ENCODE measurements around the gene FAM53A. TPM values are rescaled to one million over a fixed set of nuclear protein-coding genes. Genes with fewer than 3 reads are reported as not detected.

The FAM53A gene
- total and polyA plus RNA-seq, 10 of the 15 experiments (the other 5 are each of a cell fraction or from before 2014, with no cell fraction given): 0.02 to 0.87 (median 0.38) TPM; not detected in 2

DNA sequence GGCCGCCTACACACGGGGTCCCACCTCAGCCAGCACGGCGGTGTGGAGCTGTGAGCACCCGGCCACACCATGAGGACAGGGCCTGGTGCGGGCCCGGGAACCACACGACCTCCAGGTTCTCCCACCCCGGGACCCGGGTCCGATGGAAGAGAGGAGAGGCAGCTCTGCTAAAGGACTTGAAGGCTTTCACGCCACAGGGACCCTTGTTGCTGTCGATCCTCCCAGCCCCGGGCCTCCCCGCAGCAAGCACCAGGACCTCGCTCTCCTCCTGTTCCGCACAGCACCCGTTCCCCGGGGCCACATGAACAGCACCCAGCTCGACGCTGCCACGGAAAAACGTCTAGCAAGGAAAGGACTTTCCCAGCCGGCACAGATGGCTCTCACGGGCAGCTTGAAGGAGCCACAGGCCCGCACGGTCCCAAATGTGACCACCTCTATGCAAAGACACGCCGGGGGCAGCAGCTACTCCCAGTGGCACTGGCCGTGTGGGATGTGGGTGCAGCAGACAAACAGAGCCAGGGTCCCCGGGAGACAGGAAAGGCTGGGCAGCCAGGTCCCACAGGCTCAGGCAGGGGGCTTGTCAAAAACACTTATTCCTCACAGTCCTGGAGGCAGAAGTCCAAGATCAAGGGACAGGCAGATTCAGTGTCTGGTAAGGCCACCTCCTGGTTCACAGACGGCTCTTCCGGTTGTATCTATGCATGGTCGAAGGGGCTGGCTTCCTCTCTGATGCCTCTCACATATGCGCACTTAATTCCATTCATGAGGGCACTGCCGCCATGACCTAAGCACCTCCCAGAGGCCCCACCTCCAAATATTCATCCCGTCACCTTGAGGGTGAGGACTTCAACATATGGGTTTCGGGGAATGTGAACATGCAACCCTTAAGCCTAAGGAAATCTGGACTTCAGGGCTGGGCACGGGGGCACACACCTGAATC lies 24.7 kb downstream of the FAM53A start:
- no peak for ATAC-seq
- FAIRE-seq: no peak
- no peaks in the 10 kb centered on the region for H4K20me1 ChIP-seq (ENCODE audit: control insufficient read depth, insufficient read depth)
- no peak overlapping the region for H3K4me2 ChIP-seq (ENCODE audit: control insufficient read depth, insufficient read depth)
- in situ Hi-C loops (cut with MboI) (no loop called here), intact Hi-C loops (cut with micrococcal nuclease; ENCODE audit: unreplicated experiment) (no loop called here)
- no peak for TF ChIP-seq RFX5 (IDR thresholded peaks at IDR 0.05; ENCODE audit: low read depth, low read length)
- no peak for TF ChIP-seq ZNF622 (IDR thresholded peaks at IDR 0.05)
- no peak for TF ChIP-seq GATAD2B (conservative IDR thresholded peaks at IDR 0.05; ENCODE audit: low read depth)
- TF ChIP-seq WRNIP1 (IDR thresholded peaks at IDR 0.05; ENCODE audit: borderline replicate concordance, low read depth, low read length): no peak
- no peak for TF ChIP-seq YBX1 (IDR thresholded peaks at IDR 0.05)
- DNase-seq (ENCODE audit: low read depth, low spot score): no peak
- no peak overlapping the region for H3K4me3 ChIP-seq
- H3K9me3 ChIP-seq (replicated peaks; ENCODE audit: control insufficient read depth, insufficient read depth, low read length): no peaks in the 10 kb centered on the region
- H3K27me3 ChIP-seq (replicated peaks in 1 of 2; ENCODE audit: control insufficient read depth in 2 of 2, insufficient read depth in 2 of 2, low read length in 1 of 2): no peaks in the 10 kb centered on the region
- no peak overlapping the region for H3K27ac ChIP-seq (ENCODE audit: control insufficient read depth, insufficient read depth)
- H3K9ac ChIP-seq (ENCODE audit: control insufficient read depth, insufficient read depth, low read length): no peak overlapping the region
- H3K79me2 ChIP-seq (ENCODE audit: control insufficient read depth, insufficient read depth, low read length): no peaks in the 10 kb centered on the region
- RAD21 ChIA-PET (ENCODE audit: unreplicated experiment): no interaction called here
- CTCF ChIA-PET: no interaction called here
- SMC1A ChIA-PET (ENCODE audit: uncharacterized antibody, unreplicated experiment): no interaction called here
- no peaks in the 10 kb centered on the region for H3K4me1 ChIP-seq (ENCODE audit: control insufficient read depth, insufficient read depth, low read length)
- no TSS peak for BruUV-seq (replicated peaks)
- POLR2A ChIA-PET: no interaction called here
- 62% methylated on average over 30 of the region's 39 CpGs for WGBS (ENCODE audit: insufficient coverage, insufficient replicate concordance, low lambda C conversion rate, missing lambda C conversion rate)
- H3K36me3 ChIP-seq (ENCODE audit: control insufficient read depth in 2 of 2, insufficient read depth in 2 of 2, low read length in 1 of 2): no peaks in the 10 kb centered on the region
- H2AFZ ChIP-seq (ENCODE audit: control insufficient read depth, low read depth, low read length): no peak overlapping the region

DNA sequence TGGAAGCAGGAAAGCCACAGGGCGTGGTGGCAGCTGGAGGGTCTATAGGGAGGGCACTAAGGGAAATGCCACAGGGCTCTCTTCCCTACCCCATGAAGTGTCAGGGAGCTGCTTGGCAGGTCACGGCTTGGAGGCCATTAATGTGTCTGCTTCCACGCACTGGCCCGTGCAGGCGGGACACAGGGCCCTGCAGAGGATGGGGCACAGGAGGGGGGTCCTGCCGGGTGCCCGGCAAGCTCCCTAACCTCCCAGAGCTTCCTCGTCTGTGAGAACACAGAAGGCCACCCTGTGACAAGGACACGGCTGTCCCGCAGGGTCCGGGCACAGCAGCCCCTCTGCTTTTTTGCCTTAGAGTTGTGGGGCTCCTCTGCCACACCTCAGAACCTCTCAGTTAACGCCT lies 25.5 kb downstream of the FAM53A start:
- Histone ChIP-seq H2AFZ (ENCODE audit: control insufficient read depth, low read depth, low read length) (no peak overlapping the region), H3K4me1 (ENCODE audit: control insufficient read depth, insufficient read depth, low read length) (no peaks in the 10 kb centered on the region), H3K27ac (ENCODE audit: control insufficient read depth, insufficient read depth) (no peak overlapping the region), H3K9ac (ENCODE audit: control insufficient read depth, insufficient read depth, low read length) (no peak overlapping the region), H3K4me2 (ENCODE audit: control insufficient read depth, insufficient read depth) (no peak overlapping the region), H3K36me3 (ENCODE audit: control insufficient read depth in 2 of 2, insufficient read depth in 2 of 2, low read length in 1 of 2) (no peaks in the 10 kb centered on the region), H3K27me3 (replicated peaks in 1 of 2; ENCODE audit: control insufficient read depth in 2 of 2, insufficient read depth in 2 of 2, low read length in 1 of 2) (no peaks in the 10 kb centered on the region), H3K9me3 (replicated peaks; ENCODE audit: control insufficient read depth, insufficient read depth, low read length) (no peaks in the 10 kb centered on the region), H3K79me2 (ENCODE audit: control insufficient read depth, insufficient read depth, low read length) (no peaks in the 10 kb centered on the region), H4K20me1 (ENCODE audit: control insufficient read depth, insufficient read depth) (no peaks in the 10 kb centered on the region), H3K4me3 (no peak overlapping the region)
- DNase-seq (ENCODE audit: low read depth, low spot score): no peak
- in situ Hi-C loops (cut with MboI): no loop called here
- ATAC-seq: no peak
- RAD21 ChIA-PET (ENCODE audit: unreplicated experiment): no interaction called here
- no TSS peak for BruUV-seq (replicated peaks)
- intact Hi-C loops (cut with micrococcal nuclease; ENCODE audit: unreplicated experiment): no loop called here
- WGBS (ENCODE audit: insufficient coverage, insufficient replicate concordance, low lambda C conversion rate, missing lambda C conversion rate): 46% methylated on average over 12 of the region's 12 CpGs
- POLR2A ChIA-PET: no interaction called here
- SMC1A ChIA-PET (ENCODE audit: uncharacterized antibody, unreplicated experiment): no interaction called here
- CTCF ChIA-PET: no interaction called here
- no peak for FAIRE-seq
- TF ChIP-seq, protein P1, sequence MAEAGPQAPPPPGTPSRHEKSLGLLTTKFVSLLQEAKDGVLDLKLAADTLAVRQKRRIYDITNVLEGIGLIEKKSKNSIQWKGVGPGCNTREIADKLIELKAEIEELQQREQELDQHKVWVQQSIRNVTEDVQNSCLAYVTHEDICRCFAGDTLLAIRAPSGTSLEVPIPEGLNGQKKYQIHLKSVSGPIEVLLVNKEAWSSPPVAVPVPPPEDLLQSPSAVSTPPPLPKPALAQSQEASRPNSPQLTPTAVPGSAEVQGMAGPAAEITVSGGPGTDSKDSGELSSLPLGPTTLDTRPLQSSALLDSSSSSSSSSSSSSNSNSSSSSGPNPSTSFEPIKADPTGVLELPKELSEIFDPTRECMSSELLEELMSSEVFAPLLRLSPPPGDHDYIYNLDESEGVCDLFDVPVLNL (IDR thresholded peaks at IDR 0.05; ENCODE audit: low read depth, low read length): no peak
- TF ChIP-seq WRNIP1 (IDR thresholded peaks at IDR 0.05; ENCODE audit: borderline replicate concordance, low read depth, low read length): no peak
- TF ChIP-seq YBX1 (IDR thresholded peaks at IDR 0.05): no peak
- TF ChIP-seq, protein P2, sequence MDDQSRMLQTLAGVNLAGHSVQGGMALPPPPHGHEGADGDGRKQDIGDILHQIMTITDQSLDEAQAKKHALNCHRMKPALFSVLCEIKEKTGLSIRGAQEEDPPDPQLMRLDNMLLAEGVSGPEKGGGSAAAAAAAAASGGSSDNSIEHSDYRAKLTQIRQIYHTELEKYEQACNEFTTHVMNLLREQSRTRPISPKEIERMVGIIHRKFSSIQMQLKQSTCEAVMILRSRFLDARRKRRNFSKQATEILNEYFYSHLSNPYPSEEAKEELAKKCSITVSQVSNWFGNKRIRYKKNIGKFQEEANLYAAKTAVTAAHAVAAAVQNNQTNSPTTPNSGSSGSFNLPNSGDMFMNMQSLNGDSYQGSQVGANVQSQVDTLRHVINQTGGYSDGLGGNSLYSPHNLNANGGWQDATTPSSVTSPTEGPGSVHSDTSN (IDR thresholded peaks at IDR 0.05; ENCODE audit: insufficient replicate concordance, low read depth, low read length): no peak
- no peak for TF ChIP-seq MEF2A (IDR thresholded peaks at IDR 0.05; ENCODE audit: insufficient read depth, low read depth, low read length)
- TF ChIP-seq POU2F2 (IDR thresholded peaks at IDR 0.05; ENCODE audit: borderline replicate concordance, low read depth, low read length): no peak
- TF ChIP-seq HDGF (IDR thresholded peaks at IDR 0.05): no peak
- TF ChIP-seq ZNF217 (IDR thresholded peaks at IDR 0.05): no peak
- TF ChIP-seq HDAC6 (IDR thresholded peaks at IDR 0.05; ENCODE audit: unreplicated experiment): no peak
- no peak for TF ChIP-seq ELK1 (IDR thresholded peaks at IDR 0.05; ENCODE audit: low read depth, low read length)
- no peak for TF ChIP-seq STAT1 (conservative IDR thresholded peaks at IDR 0.05)
- no peak for TF ChIP-seq MYB (IDR thresholded peaks at IDR 0.05; ENCODE audit: borderline replicate concordance, low read depth, low read length)

All from GM12878 (cell line).